HL-60 (cell line): ENCODE measurements around the gene AMDHD1.

Experiments used
- DNase-seq, 2 experiments: peaks; one replicate each; pipeline ENCODE4 v3.0.0-alpha.2; 2010 to 2020; ENCODE audit warnings: low read depth in 1 of 2, low spot score in 1 of 2
- H3K27ac ChIP-seq: fragments of 250-450 bp; sonication (Bioruptor Pico); replicated peaks from 2 replicates; pipeline ENCODE4 v1.5.1; 2020; ENCODE audit warnings: mild to moderate bottlenecking, moderate library complexity
- H3K27me3 ChIP-seq: fragments of 250-450 bp; sonication (Bioruptor Pico); 2 replicates; pipeline ENCODE4 v1.5.1; 2021; ENCODE audit warnings: mild to moderate bottlenecking, moderate library complexity; ENCODE audit not compliant: insufficient read depth, poor library complexity, severe bottlenecking
- H3K4me3 ChIP-seq: replicated peaks from 2 replicates; pipeline ENCODE4 v1.5.1; 2011; ENCODE audit warnings: mild to moderate bottlenecking, control low read depth, low read length; ENCODE audit not compliant: insufficient read depth
- CTCF ChIP-seq: IDR thresholded peaks from one replicate; pipeline ENCODE4 v1.5.1; 2011; ENCODE audit warnings: low read length, control low read depth, inconsistent platforms; ENCODE audit not compliant: insufficient read depth
- GABPA ChIP-seq: IDR thresholded peaks from 2 replicates; pipeline ENCODE4 v1.6.1; 2012; ENCODE audit warnings: low read depth
- POLR2AphosphoS5 ChIP-seq: IDR thresholded peaks from 2 replicates; pipeline ENCODE4 v1.6.1; 2012; ENCODE audit warnings: low read depth
- REST ChIP-seq: IDR thresholded peaks from 2 replicates; pipeline ENCODE4 v1.6.1; 2012; ENCODE audit warnings: low read depth; ENCODE audit not compliant: insufficient replicate concordance
- SPI1 ChIP-seq: IDR thresholded peaks from 2 replicates; pipeline ENCODE4 v1.6.1; 2012; ENCODE audit warnings: low read depth, mild to moderate bottlenecking, borderline replicate concordance

Gene AMDHD1

GRCh38 chr12:95940514-95940913 lies 2.6 kb upstream of the AMDHD1 start:
- TF ChIP-seq POLR2AphosphoS5 (no peak), SPI1 (no peak), CTCF (no peak), REST (no peak), GABPA (no peak)
- Histone ChIP-seq H3K27me3 (no peaks in the 10 kb centered on the region), H3K4me3 (no peak overlapping the region), H3K27ac (no peak overlapping the region)
- no peak for DNase-seq

GRCh38 chr12:95942101-95942523 lies 1.0 kb upstream of the AMDHD1 start:
- Histone ChIP-seq H3K27ac (peak overlapping the region; percentile 88), H3K27me3 (no peaks in the 10 kb centered on the region), H3K4me3 (peak overlapping the region; percentile 70)
- no peak for DNase-seq
- no peak for TF ChIP-seq POLR2AphosphoS5
- TF ChIP-seq SPI1: no peak
- TF ChIP-seq CTCF: no peak
- no peak for TF ChIP-seq GABPA

- Histone ChIP-seq H3K27ac (peak within 1 kb of the TSS; percentile 88), H3K4me3 (peak within 1 kb of the TSS; percentile 70), H3K27me3 (no peaks in the 10 kb centered on the region)
- DNase-seq: peak; percentile 78 to 91
- TF ChIP-seq CTCF: no peak
- peak; percentile 67; the same call in 1 of the 2 replicates for TF ChIP-seq POLR2AphosphoS5
- TF ChIP-seq REST: peak; percentile 39
- no peak for TF ChIP-seq SPI1
- TF ChIP-seq GABPA: peak; percentile 93
Measured at GRCh38 chr12:95942524-95943329, 404 bp upstream of the AMDHD1 start, which contains the start of gene CCDC38. Gene CCDC38, minus strand, starts transcription at chr12:95942614. Its CDS starts 6,105 bp downstream, at chr12:95936509.
